HEK293 (cell line): ENCODE measurements around the gene ARL6IP5.

Source experiments
- CTCF ChIP-seq: fragments of 450-650 bp; formaldehyde crosslinking; IDR thresholded peaks from 2 replicates; pipeline ENCODE4 v1.5.1; 2016; ENCODE audit warnings: missing biosample characterization, missing genetic modification characterization
- ZNF362 ChIP-seq: fragments of 450-650 bp; formaldehyde crosslinking; IDR thresholded peaks from 2 replicates; pipeline ENCODE4 v1.5.1; 2016; ENCODE audit warnings: missing biosample characterization, missing genetic modification characterization

DNA sequence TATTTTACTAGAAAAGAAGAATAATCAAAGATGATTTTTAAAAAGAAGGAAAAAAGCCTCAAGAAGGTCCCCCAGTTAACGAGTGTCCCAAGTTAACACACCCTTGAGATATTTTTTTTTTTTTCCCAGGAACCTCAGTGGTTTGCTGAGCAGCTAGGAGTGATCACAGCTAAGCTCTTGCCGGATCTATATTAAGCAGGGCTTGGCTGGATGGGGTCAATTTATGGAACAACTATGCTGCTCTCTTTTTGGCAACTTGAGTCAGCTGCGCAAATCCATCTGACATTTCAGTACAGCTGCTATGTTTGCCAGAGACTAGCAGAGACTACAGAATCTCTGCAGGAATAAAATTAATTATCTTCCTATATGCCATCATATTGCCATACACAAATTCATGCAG lies 37.7 kb downstream of the ARL6IP5 start, which contains the start of gene LMOD3:
- TF ChIP-seq CTCF (tag by site-specific recombination), result no peak
- no peak for TF ChIP-seq ZNF362 (tag by site-specific recombination)
